Measurements from ENCODE around the gene USP32.

- no peak for TF ChIP-seq POLR2A (IDR thresholded peaks at IDR 0.05; ENCODE audit: low read depth, low read length)
- no peak for TF ChIP-seq POLR2AphosphoS5 (IDR thresholded peaks at IDR 0.05; ENCODE audit: low read depth, low read length)
Observed at GRCh38 chr17:60142872-60143499, 248.9 kb downstream of the USP32 start.

All from GM12892 (cell line).